Glomerular endothelial cell (primary cell): Measurements from ENCODE around the gene CCDC97. TPM values are rescaled to one million over a fixed set of nuclear protein-coding genes. Genes with fewer than 3 reads are reported as not detected.

ENCODE experiments used
- DNase-seq: peaks from one replicate; pipeline ENCODE4 v3.0.0-alpha.2; 2011; ENCODE audit warnings: low read depth, low spot score; ENCODE audit errors: extremely low read depth
- total RNA-seq: library from RNA; depleted of rRNA; stranded (reverse); fragments of >200 nt; gene quantifications from 2 replicates; pipeline ENCODE4 v1.2.3, GENCODE V29; 2015

Gene CCDC97
- total RNA-seq, 1 donor from 2014 or later, result 16.3 TPM

- no peak for DNase-seq
Observed at GRCh38 chr19:41297628-41298347, 12.2 kb upstream of the CCDC97 start.

- DNase-seq, result no peak
Observed at GRCh38 chr19:41298348-41298964, 11.5 kb upstream of the CCDC97 start.

- no peak for DNase-seq
Observed at GRCh38 chr19:41299046-41299754, 10.8 kb upstream of the CCDC97 start.

GRCh38 chr19:41299755-41300089, 10.2 kb upstream of the CCDC97 start:
- DNase-seq, result no peak

GRCh38 chr19:41300555-41300954, 9.4 kb upstream of the CCDC97 start:
- no peak for DNase-seq

GRCh38 chr19:41302624-41303351, 7.2 kb upstream of the CCDC97 start:
- no peak for DNase-seq

- DNase-seq, result no peak
Observed at GRCh38 chr19:41303954-41304353, 6.0 kb upstream of the CCDC97 start.

- no peak for DNase-seq
Observed at GRCh38 chr19:41304706-41305483, 5.1 kb upstream of the CCDC97 start.

GRCh38 chr19:41305927-41306793, 3.8 kb upstream of the CCDC97 start:
- DNase-seq, result no peak

- DNase-seq, result no peak
Observed at GRCh38 chr19:41307090-41307875, 2.7 kb upstream of the CCDC97 start.

GRCh38 chr19:41307954-41308449, 2.0 kb upstream of the CCDC97 start:
- no peak for DNase-seq

GRCh38 chr19:41308450-41309179, 1.4 kb upstream of the CCDC97 start:
- no peak for DNase-seq

- no peak for DNase-seq
Observed at GRCh38 chr19:41309180-41310032, 566 bp upstream of the CCDC97 start.

- DNase-seq, result no peak
Observed at GRCh38 chr19:41311072-41311471, 1.1 kb downstream of the CCDC97 start.

- no peak for DNase-seq
Observed at GRCh38 chr19:41311613-41312012, 1.6 kb downstream of the CCDC97 start.

- DNase-seq, result no peak
Observed at GRCh38 chr19:41316306-41316920, 6.4 kb downstream of the CCDC97 start.
